Measurements from ENCODE around the gene IGF1R.
A peak's percentile ranks its signal among the peaks of the same experiment; 100 is the strongest.

The IGF1R gene

DNA sequence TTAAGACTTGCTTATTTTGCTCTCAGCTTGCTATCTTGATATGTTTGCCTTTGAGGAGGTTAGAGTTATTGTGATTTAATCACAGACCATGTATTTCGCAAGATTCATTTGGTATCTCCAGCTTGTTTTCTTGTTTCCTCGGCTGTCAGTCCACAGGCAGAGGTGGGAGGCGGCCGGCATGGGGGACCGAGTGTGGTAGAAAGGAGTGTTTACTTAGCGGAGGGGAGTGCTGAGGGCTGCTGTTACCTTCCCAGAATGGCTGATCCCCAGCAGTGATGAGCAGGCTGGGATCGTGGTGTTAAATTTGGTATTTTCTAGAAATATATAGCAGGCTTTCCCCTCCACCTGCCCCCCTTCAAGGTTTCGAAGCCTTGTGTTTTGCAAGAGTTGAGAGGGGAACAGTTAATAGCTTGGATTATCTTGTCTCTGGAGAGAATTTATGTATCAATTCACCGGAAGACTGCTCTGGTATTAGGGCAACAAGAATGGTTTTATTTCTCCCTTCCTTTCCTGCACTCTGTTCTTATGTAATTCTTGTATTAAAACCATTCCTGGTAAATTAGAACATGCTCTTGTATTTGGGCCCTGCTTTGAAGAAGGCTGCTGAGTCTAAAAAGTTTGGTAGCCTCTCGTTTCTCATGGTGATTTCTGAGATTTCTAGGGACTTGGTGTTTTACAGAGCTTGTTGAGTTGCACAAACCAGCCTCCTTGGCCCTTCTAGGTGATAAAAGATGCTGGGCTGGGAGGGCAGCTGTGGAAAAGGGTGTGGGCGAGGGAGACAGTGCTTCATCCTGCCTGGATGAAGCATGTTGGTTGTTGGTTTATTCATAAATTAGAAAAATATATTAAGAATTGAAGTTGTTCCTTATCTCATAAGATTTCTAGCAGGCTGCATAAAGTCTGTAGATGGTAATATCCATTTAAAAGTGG is 151.4 kb downstream of the IGF1R start:
- DNase-seq (ENCODE audit: low spot score) = peak; percentile 60

DNA sequence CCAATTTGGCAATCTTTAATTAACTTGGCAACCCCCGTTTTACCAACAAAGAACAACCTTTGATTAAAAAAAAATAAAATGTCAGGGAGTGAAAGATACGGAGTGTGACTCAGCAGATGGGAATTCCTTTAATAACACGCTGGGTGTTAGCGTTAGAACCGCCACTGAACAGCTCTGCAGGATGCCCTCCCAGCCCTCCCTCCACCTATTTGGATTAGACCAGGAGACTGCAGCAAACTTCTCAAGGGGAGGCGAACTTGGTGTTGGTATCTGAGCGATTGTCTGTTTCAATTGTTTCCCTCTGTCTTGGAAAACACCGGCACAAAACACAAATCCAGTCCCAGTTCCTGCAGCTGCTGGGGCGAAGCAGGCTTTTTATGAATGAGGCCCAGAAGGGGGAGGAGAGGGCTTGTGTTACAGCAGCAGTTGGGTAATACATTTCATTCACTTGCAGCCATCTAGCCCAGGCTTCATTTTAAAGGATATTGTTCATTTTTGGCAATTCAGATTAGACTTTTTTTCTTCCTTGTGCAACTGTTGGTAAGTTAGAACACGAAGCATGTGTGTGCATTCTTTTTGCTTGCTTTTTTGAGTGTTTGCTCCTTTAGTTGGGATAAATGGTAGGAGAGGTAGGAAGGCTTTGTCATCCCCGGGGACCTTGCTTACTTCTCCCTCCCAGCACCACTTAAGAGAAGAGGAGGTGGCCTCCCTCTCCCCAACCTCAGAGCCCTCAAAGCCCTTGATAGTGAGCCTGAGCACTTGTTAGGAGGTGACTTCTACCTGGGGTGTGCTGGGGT is 152.3 kb downstream of the IGF1R start:
- peak; percentile 70 for DNase-seq (ENCODE audit: low spot score)

DNA sequence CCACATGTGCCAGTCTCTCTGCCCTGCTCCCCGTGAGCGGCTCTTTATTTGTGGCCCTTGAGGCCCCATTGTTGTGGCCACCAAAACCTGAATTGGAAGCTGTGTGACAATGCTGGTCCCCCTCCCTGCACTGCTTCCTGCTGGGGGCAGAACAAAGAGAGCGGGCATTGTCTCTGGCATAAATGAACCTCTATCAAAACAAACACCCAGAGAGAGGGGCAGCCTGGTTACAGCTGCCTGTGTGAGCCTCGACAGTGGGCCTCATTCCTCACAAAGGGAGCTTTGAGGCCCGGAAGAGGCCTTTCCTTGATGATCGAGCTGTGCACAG is 152.9 kb downstream of the IGF1R start:
- DNase-seq (ENCODE audit: low spot score) = peak; percentile 40

DNA sequence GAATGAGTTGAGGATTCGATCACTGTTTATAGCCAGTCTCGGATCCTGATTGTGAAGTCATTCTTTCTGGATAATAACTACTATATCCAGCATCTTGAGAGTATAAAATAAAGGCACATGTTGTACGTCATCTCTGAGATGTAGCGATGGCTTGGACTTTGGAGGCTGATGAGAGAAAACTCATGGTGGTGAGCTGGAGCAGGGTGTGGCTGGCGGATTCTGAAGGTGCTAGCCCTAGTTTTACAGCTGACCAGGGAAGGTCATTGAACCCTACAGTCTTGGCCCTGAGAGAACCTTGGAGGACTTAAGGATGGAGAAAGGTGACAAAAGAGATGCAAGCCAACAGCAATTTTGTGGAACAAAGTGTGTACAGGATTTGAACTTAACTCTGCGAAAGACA is 153.8 kb downstream of the IGF1R start:
- DNase-seq (ENCODE audit: low spot score) = no peak

DNA sequence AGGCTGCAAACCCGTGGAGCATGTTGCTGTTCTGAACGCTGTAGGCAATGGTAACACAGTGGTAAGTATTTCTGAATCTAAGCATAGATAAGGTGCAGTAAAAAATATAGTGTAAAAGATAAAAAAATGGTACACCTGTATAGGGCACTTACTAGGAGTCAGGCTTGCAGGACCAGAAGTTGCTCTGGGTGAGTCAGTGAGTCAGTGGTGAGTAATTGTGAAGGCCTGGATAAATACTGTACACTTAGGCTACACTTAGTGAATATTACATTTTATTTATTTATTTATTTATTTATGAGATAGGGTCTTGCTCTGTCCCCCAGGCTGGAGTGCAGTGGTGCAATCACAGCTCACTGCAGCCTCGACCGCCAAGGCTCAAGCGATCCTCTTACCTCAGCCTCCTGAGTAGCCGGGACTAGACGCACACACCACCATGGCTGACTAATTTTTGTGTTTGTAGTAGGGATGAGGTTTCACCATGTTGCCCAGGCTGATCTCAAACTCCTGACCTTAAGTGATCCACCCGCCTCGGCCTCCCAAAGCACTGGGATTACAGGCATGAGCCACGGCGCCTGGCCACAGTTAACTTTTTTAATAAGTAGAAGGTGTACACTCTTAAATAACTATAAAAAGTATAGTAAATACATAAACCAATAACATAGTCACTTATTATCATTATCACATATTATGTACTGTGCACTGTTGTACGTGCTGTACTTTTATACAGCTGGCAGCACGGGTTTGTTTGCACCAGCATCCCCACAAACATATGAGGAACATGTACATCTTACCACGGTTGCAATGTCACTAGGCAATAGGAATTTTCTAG is 155.1 kb downstream of the IGF1R start:
- no peak for DNase-seq (ENCODE audit: low spot score)

DNA sequence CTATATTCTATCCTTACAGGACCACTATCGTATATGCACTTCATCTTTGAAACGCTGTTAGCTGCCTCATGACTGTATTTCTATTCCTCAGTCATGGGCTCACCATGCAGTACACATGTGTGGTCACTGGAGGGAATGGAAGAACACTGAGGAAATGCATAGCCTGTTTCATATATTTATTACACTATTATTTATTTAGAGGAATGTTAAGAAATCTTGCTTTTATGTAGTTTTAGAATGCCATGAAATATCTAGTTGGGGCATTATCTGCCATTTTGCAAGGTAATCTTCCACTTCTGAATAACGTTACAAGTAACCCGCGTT is 155.7 kb downstream of the IGF1R start:
- no peak for DNase-seq (ENCODE audit: low spot score)

DNA sequence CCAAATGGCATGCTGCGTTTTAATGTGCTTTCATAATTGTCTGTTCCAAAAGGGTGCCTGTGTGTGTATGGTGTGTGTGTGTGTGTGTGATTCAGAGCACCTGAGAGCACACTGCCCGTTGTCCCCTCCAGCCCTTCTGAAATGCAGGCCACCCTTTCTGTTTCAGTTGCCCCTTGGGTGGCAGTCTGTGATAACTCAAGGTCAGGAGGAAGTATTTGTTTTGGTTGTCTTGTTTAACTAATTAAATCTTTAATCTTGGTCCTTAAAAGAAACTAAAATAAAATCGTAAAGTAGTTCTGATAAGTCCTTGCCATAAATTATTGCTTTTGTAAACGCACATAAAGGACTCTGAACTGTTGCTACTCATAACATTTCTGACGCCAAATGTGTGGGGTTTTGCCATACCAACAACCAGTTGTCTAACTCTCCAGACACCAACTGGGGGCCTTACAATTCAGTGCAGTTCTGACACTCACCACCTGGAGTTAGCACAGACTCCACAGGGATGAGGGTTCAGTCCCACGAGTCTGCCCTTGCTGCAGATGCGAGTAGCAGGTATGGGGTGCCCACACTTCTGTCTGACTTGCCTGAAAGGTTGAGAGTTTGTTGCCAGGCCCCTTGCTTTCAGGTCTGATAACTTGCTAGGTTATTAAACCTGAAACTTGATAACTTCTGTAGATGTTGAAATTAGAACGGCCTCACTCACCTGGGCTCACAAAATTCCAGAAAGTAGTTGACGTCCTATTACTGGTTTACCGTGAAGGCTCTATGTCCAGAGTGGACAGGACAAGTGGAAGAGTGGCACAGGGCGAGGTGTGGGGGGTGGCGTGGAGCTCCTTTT is 157.3 kb downstream of the IGF1R start:
- DNase-seq (ENCODE audit: low spot score) = no peak

DNA sequence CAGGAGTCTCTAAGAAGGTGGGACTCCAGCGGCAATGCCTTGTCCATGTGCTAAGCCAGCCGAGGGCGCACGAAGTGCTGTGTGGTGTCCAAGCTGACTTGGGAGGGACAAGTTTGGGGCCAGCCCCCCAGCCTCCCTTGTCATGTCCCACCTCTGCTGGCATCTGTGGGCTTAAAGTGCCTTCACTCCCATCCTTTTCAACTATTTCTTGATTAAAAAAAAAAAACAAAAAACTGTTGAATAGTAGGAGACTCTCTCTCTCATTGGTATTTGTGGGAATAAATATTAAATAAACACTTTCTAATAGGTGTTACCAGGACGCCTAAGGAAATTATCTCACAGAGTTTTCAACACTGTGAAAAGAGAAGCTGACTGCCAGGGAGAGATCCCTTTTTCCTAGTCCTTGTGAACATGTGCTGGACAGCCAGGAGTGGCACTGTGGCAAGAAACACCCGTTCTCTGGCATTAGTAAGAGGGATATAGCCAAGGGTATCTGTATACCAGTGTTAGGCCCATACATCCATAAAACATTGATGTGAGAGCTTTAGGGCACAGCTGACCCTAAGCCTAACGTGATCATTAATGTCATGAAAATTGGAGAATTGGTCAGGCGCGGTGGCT is 158.0 kb downstream of the IGF1R start:
- DNase-seq (ENCODE audit: low spot score) = no peak

DNA sequence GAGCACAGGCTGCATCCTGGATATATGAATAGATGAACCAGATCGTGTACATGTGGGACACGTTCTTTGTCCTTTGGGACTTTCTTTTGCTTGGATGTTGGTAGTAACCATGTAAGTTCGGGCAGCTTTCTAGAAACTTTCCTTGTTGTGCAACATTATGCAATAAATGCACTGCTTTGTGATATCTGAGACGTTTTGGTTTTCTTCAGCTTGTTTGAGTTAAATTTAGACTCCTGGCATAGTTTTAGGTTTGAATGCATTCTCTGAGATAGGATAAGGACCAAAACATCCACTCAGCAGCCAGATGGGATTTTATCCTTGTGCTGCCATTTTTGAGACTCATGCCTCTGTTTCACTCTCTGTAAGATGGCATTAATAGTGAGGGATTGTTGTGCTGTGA is 158.9 kb downstream of the IGF1R start:
- no peak for DNase-seq (ENCODE audit: low spot score)

DNA sequence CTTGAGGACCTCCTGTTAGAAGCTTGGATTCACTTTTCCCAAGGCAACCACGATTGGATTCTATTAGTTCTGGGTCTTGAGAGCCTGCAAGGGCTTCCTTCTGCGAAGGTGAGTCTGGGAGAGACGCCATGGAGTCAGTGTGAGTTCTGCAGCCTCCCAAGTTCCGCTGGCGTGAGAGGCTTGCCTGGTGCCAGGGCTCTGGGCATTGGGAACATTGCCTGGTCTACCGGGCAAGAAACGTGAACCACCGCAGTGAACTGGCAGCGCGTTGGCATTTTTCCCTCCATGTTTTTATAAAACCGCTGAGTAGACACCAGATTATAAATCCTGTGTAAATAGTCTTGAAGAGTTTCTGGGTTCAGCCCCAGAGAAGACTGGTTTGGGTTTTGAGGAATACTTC is 160.9 kb downstream of the IGF1R start:
- DNase-seq (ENCODE audit: low spot score) = no peak

DNA sequence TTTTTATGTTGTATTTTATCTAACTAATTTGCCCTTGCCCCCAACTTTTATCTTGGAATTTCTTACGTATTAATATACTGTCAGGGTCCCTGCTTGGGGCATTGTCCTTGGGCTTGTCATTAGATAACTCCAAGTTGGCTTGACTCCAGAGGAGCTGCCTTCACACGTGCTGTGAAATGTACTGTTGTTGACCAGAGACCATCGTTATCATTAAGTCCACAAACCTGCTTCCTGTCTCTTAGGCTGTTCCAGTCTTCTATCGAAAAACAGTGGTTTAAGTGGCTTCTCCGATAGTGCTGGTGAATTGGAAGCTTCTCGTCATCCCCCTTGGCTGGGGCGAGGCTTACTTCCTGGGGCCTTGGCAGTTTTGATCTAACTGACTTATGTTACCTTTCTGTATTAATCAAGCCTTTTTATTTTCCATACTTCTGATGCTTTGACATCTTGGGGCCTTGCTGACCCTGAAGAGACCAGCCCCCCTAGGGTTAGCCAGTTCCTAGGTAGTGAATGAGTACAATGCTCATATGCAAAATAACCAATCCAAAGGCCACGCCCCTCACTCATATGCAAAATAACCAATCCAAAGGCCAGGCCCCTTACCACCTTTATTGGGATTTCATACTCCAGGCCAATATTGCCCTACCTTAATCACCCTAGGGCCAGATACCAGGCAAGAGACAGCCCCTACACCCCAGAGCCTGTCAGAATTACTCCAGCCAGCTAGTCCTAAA is 164.5 kb downstream of the IGF1R start:
- DNase-seq (ENCODE audit: low spot score) = peak; percentile 27

DNA sequence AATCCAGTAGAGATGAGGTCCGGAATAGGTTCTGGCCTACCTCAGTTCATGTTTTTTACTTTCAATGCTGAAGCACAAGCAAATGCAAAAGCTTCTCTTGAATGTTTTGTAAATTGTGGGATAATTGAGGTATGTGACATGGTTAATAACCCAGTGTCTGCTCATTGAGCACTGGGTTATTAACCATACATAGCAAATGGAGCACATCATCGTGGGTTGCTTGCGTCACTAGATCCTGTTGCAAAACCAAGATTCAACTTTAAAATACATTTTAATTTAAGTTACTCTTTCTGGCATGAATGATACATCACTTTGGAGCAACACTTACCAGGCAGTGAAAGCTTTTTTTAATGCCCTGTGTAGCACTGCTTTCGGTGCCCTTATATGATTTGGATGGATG is 165.6 kb downstream of the IGF1R start:
- DNase-seq (ENCODE audit: low spot score) = no peak

DNA sequence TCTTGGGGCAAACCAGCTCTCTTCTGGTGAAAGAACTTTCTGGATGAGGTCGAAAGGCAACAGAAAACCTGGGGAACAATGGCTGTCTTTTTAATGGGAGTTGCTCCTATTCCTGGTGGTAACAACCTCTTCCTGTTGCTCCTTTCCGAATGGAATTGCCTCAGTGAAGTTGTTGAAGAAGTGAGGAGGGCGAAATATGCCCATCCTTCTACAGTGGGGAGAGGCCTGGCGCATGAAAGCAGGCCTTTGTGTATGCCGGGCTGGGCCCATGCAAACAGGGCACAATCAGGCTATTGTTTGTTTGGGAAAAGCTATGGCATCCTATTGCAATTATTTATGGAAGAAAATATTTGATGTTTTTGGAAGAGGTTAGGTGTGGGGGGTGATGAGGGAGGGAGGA is 166.9 kb downstream of the IGF1R start:
- no peak for DNase-seq (ENCODE audit: low spot score)

DNA sequence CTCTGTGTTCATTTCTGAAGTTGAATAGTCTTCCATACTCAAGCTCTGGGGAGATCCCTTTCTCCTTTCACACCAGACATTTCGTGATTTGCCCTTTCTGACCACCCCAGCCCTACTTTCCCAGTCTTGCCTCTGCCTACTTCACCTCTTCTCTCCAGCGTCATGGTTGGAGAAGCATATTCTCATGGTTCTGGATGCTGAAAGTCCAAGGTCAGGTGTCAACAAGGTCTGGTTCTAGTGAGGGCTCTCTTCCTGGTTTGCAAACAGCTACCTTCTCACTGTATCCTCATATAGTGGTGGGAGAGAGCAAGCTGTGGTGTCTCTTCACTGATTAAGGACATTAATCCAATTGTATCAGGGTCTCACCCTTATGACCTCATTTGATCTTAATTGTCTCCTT is 169.4 kb downstream of the IGF1R start:
- no peak for DNase-seq (ENCODE audit: low spot score)

DNA sequence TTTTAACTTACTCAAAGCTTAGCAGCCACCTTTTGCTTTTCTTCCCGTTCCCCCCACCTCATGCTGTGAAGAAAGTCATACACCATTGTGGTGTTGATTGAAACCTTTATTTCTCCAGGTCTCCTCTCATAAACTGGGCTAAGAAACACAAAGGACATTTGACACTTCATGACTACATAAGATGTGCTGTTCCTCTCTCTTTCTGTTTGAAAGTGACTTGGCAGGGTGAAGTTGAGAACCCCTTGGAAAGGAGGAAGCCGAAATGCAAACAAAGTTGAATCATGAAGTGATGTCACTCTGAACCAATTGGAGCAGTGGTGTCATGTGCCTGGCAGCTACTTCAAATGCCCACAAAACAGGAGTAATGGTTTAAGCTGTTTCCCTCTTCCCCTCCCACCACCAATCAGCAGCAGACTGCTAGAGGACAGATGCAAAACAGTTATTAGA is 174.7 kb downstream of the IGF1R start:
- DNase-seq (ENCODE audit: low spot score) = peak; percentile 58

DNA sequence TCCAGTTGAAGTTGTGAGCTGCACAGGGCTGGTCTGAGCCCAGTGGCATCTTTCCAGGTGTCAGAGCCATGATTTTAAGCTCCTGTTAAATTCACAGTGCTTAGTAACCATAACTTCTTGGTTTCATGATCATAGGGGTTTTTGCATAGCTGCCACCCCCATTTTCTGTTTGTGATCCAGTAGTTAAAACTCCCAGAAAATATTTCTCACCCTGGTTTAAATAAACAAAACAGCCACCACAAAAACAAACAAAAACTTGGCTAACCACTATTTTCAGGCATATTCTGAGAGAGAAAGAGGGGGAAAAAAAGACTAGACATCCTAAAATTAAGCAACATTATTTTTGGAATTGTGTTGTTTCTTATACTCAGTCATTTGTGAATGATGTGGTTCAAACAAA is 175.3 kb downstream of the IGF1R start:
- DNase-seq (ENCODE audit: low spot score) = no peak

DNA sequence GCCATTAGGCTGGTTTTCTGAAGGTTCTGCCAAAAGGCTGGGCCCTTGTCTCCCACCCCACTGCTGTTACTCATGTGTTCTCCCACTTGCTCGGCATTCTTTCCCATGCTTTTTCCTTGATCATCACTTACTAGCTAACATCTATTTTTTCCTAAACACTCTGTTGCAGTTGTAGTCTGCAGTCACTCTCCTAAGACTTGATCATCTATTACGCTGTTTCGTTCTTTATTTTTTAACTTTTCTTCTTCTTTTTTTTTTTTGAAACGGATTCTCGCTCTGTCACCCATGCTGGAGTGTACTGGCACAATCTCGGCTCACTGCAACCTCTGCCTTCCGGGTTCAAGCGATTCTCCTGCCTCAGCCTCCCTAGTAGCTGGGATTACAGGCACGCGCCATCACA is 176.3 kb downstream of the IGF1R start:
- no peak for DNase-seq (ENCODE audit: low spot score)

DNA sequence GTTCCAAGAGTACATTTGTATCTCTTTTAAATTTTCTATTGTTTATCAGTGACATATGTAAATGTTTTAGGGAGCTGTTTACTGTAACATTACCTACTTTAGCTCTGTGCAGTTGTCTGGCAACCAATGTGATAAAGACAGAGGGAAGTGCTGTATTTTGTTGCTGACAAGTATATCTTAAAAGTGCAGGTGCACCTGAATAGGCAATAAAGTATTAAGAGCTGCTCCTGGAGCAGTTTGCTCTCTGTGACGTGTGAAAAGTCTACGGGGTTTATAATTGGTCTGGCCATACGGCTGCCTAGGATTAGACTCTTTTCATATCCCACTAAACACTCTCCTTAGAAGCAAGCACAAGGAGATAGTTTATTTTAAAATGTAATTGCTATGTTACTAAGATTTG is 178.3 kb downstream of the IGF1R start:
- DNase-seq (ENCODE audit: low spot score) = no peak

DNA sequence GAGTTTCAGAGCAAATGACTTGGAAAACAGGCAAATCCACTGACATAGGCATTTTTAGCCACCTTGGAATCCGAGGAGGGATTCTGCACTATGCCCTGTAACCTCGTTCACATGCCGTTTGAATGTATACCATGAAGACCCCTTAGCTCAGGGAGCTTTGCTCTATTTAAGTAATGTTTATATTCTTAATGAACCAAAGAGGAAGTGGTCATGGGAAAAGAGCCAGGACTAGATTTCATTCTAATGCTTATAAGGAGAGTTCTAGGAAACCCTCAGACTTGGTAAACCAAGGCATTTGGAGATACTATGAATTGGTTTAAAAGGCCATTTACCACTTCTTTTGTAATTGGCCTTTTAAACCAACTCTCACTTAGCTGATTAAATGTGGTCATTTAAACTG is 178.9 kb downstream of the IGF1R start:
- DNase-seq (ENCODE audit: low spot score) = no peak

DNA sequence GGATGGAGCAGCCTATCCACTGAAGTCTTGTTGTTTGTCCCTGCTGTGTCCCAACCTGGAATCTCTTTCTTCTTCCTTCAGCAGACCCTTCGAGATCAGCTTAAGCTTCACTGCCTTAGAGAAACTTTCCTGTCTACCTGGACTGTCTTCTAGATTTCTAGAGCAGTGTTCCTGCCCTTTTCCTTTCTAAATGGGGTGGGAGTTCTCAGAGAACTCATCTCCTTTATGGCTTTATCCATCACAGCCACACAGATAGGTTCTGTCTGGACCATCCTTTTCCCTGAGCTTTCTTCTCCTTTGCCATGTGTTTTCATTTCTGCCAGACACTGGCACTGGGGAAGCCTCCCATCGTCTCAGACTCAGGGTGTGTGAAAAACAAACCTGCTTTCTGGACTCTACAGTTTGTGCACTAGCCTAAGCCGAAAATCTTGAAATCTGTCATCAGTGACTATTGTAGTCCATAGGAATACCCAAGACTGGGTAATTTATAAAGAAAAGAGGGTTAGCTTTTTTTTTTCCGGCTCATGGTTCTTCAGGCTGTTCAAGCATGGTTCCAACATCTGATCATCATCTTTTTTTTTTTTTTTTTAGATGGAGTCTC is 181.8 kb downstream of the IGF1R start:
- DNase-seq (ENCODE audit: low spot score) = no peak

All from iPS-NIHi11 (cell line).